ENCODE data around the gene FOXL3.

Gene FOXL3

GRCh38 chr7:266851-267840, 22.8 kb upstream of the FOXL3 start:
- DNase-seq (ENCODE audit: low read depth) = no peak

- DNase-seq (ENCODE audit: low read depth) = no peak
These were observed 21.0 kb upstream of the FOXL3 start for GRCh38 chr7:268991-269390.

GRCh38 chr7:269721-270120, 20.2 kb upstream of the FOXL3 start:
- no peak for DNase-seq (ENCODE audit: low read depth)

- DNase-seq (ENCODE audit: low read depth) = no peak
These were observed 19.5 kb upstream of the FOXL3 start for GRCh38 chr7:270351-270983.

- DNase-seq (ENCODE audit: low read depth) = no peak
These were observed 18.5 kb upstream of the FOXL3 start for GRCh38 chr7:271266-272107.

GRCh38 chr7:272108-272615, 17.8 kb upstream of the FOXL3 start:
- no peak for DNase-seq (ENCODE audit: low read depth)

- no peak for DNase-seq (ENCODE audit: low read depth)
These were observed 17.3 kb upstream of the FOXL3 start for GRCh38 chr7:272631-273030.

GRCh38 chr7:273327-273726, 16.6 kb upstream of the FOXL3 start:
- no peak for DNase-seq (ENCODE audit: low read depth)

GRCh38 chr7:274266-274665, 15.7 kb upstream of the FOXL3 start:
- no peak for DNase-seq (ENCODE audit: low read depth)

- no peak for DNase-seq (ENCODE audit: low read depth)
These were observed 13.6 kb upstream of the FOXL3 start for GRCh38 chr7:276230-276835.

GRCh38 chr7:277228-277627, 12.7 kb upstream of the FOXL3 start:
- no peak for DNase-seq (ENCODE audit: low read depth)

- DNase-seq (ENCODE audit: low read depth) = no peak
These were observed 11.9 kb upstream of the FOXL3 start for GRCh38 chr7:278081-278480.

- DNase-seq (ENCODE audit: low read depth) = no peak
These were observed 10.1 kb upstream of the FOXL3 start for GRCh38 chr7:279821-280220.

GRCh38 chr7:280461-280860, 9.5 kb upstream of the FOXL3 start:
- DNase-seq (ENCODE audit: low read depth) = no peak

GRCh38 chr7:281637-282036, 8.3 kb upstream of the FOXL3 start:
- DNase-seq (ENCODE audit: low read depth) = no peak

GRCh38 chr7:282621-283020, 7.3 kb upstream of the FOXL3 start:
- DNase-seq (ENCODE audit: low read depth) = no peak

- DNase-seq (ENCODE audit: low read depth) = no peak
These were observed 4.9 kb upstream of the FOXL3 start for GRCh38 chr7:284762-285722.

- no peak for DNase-seq (ENCODE audit: low read depth)
These were observed 4.2 kb upstream of the FOXL3 start for GRCh38 chr7:285731-286130.

- DNase-seq (ENCODE audit: low read depth) = no peak
These were observed 3.7 kb upstream of the FOXL3 start for GRCh38 chr7:286266-286665.

- DNase-seq (ENCODE audit: low read depth) = no peak
These were observed 1.3 kb upstream of the FOXL3 start for GRCh38 chr7:288671-289101.
